ENCODE measurements around the gene GGT5. TPM values are rescaled to one million over a fixed set of nuclear protein-coding genes. Genes with fewer than 3 reads are reported as not detected.
"Not testable (repeated sequence)": the region's sequence is repeated elsewhere in the genome, so short reads cannot be mapped to it uniquely, and the experiment has no call there.

Gene GGT5
- total RNA-seq, 2 experiments from 2014 or later = 0.40 TPM; not detected in 1

GRCh38 chr22:24186892-24187670, 57.8 kb downstream of the GGT5 start:
- Mint-ChIP-seq H3K36me3 (no peaks in the 10 kb centered on the region), H3K9me3 (ENCODE audit: low read depth) (no peaks in the 10 kb centered on the region), H3K4me3 (no peak overlapping the region), H3K4me1 (no peaks in the 10 kb centered on the region), H3K27me3 (no peaks in the 10 kb centered on the region), H3K27ac (no peak overlapping the region)
- ATAC-seq (no peak), DNase-seq (no peak)
- CTCF ChIA-PET = no interaction called here

GRCh38 chr22:24186352-24186740, 58.5 kb downstream of the GGT5 start:
- no peaks in the 10 kb centered on the region for H3K9me3 Mint-ChIP-seq (ENCODE audit: low read depth)
- H3K27ac Mint-ChIP-seq = no peak overlapping the region
- CTCF ChIA-PET = no interaction called here
- no peak overlapping the region for H3K4me3 Mint-ChIP-seq
- ATAC-seq (no peak), DNase-seq (no peak)
- no peaks in the 10 kb centered on the region for H3K27me3 Mint-ChIP-seq
- no peaks in the 10 kb centered on the region for H3K36me3 Mint-ChIP-seq
- H3K4me1 Mint-ChIP-seq = no peaks in the 10 kb centered on the region

- ATAC-seq (no peak), DNase-seq (no peak)
- no peak overlapping the region for H3K27ac Mint-ChIP-seq
- H3K36me3 Mint-ChIP-seq = no peaks in the 10 kb centered on the region
- no peaks in the 10 kb centered on the region for H3K9me3 Mint-ChIP-seq (ENCODE audit: low read depth)
- no peak overlapping the region for H3K4me3 Mint-ChIP-seq
- H3K4me1 Mint-ChIP-seq = no peaks in the 10 kb centered on the region
- CTCF ChIA-PET = no interaction called here
- H3K27me3 Mint-ChIP-seq = no peaks in the 10 kb centered on the region
Observed at GRCh38 chr22:24185501-24186351, 59.2 kb downstream of the GGT5 start.

GRCh38 chr22:24185001-24185500, 59.8 kb downstream of the GGT5 start:
- ATAC-seq = no peak
- CTCF ChIA-PET = no interaction called here
- no peak for DNase-seq
- no peaks in the 10 kb centered on the region for H3K4me1 Mint-ChIP-seq
- H3K9me3 Mint-ChIP-seq (ENCODE audit: low read depth) = no peaks in the 10 kb centered on the region
- no peaks in the 10 kb centered on the region for H3K27me3 Mint-ChIP-seq
- H3K27ac Mint-ChIP-seq = no peak overlapping the region
- no peak overlapping the region for H3K4me3 Mint-ChIP-seq
- H3K36me3 Mint-ChIP-seq = no peaks in the 10 kb centered on the region

- DNase-seq = no peak
- CTCF ChIA-PET = no interaction called here
- H3K27me3 Mint-ChIP-seq = no peaks in the 10 kb centered on the region
- H3K9me3 Mint-ChIP-seq (ENCODE audit: low read depth) = no peaks in the 10 kb centered on the region
- no peak overlapping the region for H3K4me3 Mint-ChIP-seq
- H3K27ac Mint-ChIP-seq = no peak overlapping the region
- no peaks in the 10 kb centered on the region for H3K36me3 Mint-ChIP-seq
- no peak for ATAC-seq
- no peaks in the 10 kb centered on the region for H3K4me1 Mint-ChIP-seq
Observed at GRCh38 chr22:24184057-24184798, 60.7 kb downstream of the GGT5 start.

- no peak overlapping the region for H3K27ac Mint-ChIP-seq
- no peak for DNase-seq
- H3K4me3 Mint-ChIP-seq = no peak overlapping the region
- CTCF ChIA-PET = no interaction called here
- ATAC-seq = no peak
- H3K36me3 Mint-ChIP-seq = no peaks in the 10 kb centered on the region
- H3K27me3 Mint-ChIP-seq = no peaks in the 10 kb centered on the region
- no peaks in the 10 kb centered on the region for H3K4me1 Mint-ChIP-seq
- no peaks in the 10 kb centered on the region for H3K9me3 Mint-ChIP-seq (ENCODE audit: low read depth)
Observed at GRCh38 chr22:24183321-24184031, 61.4 kb downstream of the GGT5 start.

- H3K27me3 Mint-ChIP-seq; ATAC-seq; H3K4me1 Mint-ChIP-seq; H3K27ac Mint-ChIP-seq; H3K4me3 Mint-ChIP-seq; H3K9me3 Mint-ChIP-seq (ENCODE audit: low read depth); H3K36me3 Mint-ChIP-seq; DNase-seq; CTCF ChIA-PET: not testable (repeated sequence)
Observed at GRCh38 chr22:24182900-24183246, 62.0 kb downstream of the GGT5 start.

GRCh38 chr22:24181996-24182899, 62.6 kb downstream of the GGT5 start:
- no peak for ATAC-seq

GRCh38 chr22:24181088-24181995, 63.5 kb downstream of the GGT5 start, which contains the start of gene SUSD2:
Gene SUSD2 (plus strand): TSS chr22:24181487. CDS start chr22:24181520, 33 bp downstream.
- no peak within 1 kb of the TSS for H3K27ac Mint-ChIP-seq
- CTCF ChIA-PET = interaction anchor here (0.8 kb wide), 1 partner anchor 8 kb away, joined by 3 read pairs; no protein-coding TSS in a partner anchor
- no peaks in the 10 kb centered on the region for H3K36me3 Mint-ChIP-seq
- no peak within 1 kb of the TSS for H3K4me3 Mint-ChIP-seq
- no peaks in the 10 kb centered on the region for H3K9me3 Mint-ChIP-seq (ENCODE audit: low read depth)
- DNase-seq (no peak), ATAC-seq (no peak)
- H3K4me1 Mint-ChIP-seq = no peaks in the 10 kb centered on the region
- no peaks in the 10 kb centered on the region for H3K27me3 Mint-ChIP-seq

More at GRCh38 chr22:24181996-24182899, 62.6 kb downstream of the GGT5 start:
- DNase-seq = no peak
- H3K9me3 Mint-ChIP-seq (ENCODE audit: low read depth) = no peaks in the 10 kb centered on the region
- no peak overlapping the region for H3K27ac Mint-ChIP-seq
- H3K27me3 Mint-ChIP-seq = no peaks in the 10 kb centered on the region
- H3K4me1 Mint-ChIP-seq = no peaks in the 10 kb centered on the region
- no peaks in the 10 kb centered on the region for H3K36me3 Mint-ChIP-seq
- H3K4me3 Mint-ChIP-seq = no peak overlapping the region
- CTCF ChIA-PET = no interaction called here

GRCh38 chr22:24180316-24181087, 64.4 kb downstream of the GGT5 start:
- no peak overlapping the region for H3K4me3 Mint-ChIP-seq
- CTCF ChIA-PET = interaction anchor here (0.8 to 1.8 kb wide), 3 partner anchors 9 to 35 kb away, joined by 3 to 7 read pairs (median 3); no protein-coding TSS in a partner anchor
- no peaks in the 10 kb centered on the region for H3K4me1 Mint-ChIP-seq
- ATAC-seq (no peak), DNase-seq (no peak)
- no peaks in the 10 kb centered on the region for H3K36me3 Mint-ChIP-seq
- no peak overlapping the region for H3K27ac Mint-ChIP-seq
- no peaks in the 10 kb centered on the region for H3K27me3 Mint-ChIP-seq
- H3K9me3 Mint-ChIP-seq (ENCODE audit: low read depth) = no peaks in the 10 kb centered on the region
